Bronchial epithelial cell (primary cell): ENCODE data around the gene AKAP1. TPM values are rescaled to one million over a fixed set of nuclear protein-coding genes. Genes with fewer than 3 reads are reported as not detected.
A peak's percentile ranks its signal among the peaks of the same experiment; 100 is the strongest.

ENCODE experiments used
- DNase-seq: peaks from one replicate; pipeline ENCODE4 v3.0.0-alpha.2; 2010; ENCODE audit warnings: low read depth
- FAIRE-seq: peaks from 2 replicates; lab custom pipeline; 2011; peaks lifted over from hg19 to GRCh38; lab: Jason Lieb, UNC
- H3K27me3 ChIP-seq: 2 replicates; pipeline ENCODE4 v1.5.1; 2011; ENCODE audit warnings: low read length; ENCODE audit not compliant: control insufficient read depth, insufficient read depth
- H3K36me3 ChIP-seq: 2 replicates; pipeline ENCODE4 v1.5.1; 2011; ENCODE audit warnings: low read length; ENCODE audit not compliant: control insufficient read depth, insufficient read depth
- H3K4me3 ChIP-seq: 2 replicates; pipeline ENCODE4 v1.5.1; 2011; ENCODE audit warnings: mild to moderate bottlenecking, low read depth, low read length, control low read depth
- total RNA-seq: library from RNA; depleted of rRNA; stranded (reverse); fragments of >200 nt; gene quantifications from 2 replicates; pipeline ENCODE4 v1.2.1, GENCODE V29; 2014
- TF ChIP-seq, protein P1 (sequence below): IDR thresholded peaks from 2 replicates; pipeline ENCODE4 v1.5.1; 2011; ENCODE audit warnings: mild to moderate bottlenecking, moderate library complexity, low read length, control low read depth, inconsistent platforms; ENCODE audit not compliant: insufficient read depth, severe bottlenecking

The AKAP1 gene
- total RNA-seq, 1 donor from 2014 or later, result 30.0 TPM

GRCh38 chr17:57115377-57115776, 30.3 kb downstream of the AKAP1 start:
- TF ChIP-seq, protein P1, sequence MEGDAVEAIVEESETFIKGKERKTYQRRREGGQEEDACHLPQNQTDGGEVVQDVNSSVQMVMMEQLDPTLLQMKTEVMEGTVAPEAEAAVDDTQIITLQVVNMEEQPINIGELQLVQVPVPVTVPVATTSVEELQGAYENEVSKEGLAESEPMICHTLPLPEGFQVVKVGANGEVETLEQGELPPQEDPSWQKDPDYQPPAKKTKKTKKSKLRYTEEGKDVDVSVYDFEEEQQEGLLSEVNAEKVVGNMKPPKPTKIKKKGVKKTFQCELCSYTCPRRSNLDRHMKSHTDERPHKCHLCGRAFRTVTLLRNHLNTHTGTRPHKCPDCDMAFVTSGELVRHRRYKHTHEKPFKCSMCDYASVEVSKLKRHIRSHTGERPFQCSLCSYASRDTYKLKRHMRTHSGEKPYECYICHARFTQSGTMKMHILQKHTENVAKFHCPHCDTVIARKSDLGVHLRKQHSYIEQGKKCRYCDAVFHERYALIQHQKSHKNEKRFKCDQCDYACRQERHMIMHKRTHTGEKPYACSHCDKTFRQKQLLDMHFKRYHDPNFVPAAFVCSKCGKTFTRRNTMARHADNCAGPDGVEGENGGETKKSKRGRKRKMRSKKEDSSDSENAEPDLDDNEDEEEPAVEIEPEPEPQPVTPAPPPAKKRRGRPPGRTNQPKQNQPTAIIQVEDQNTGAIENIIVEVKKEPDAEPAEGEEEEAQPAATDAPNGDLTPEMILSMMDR, result no peak
- H3K36me3 ChIP-seq, result peaks cover 29% of the 10 kb centered on the region
- FAIRE-seq, result no peak
- H3K27me3 ChIP-seq, result no peaks in the 10 kb centered on the region
- H3K4me3 ChIP-seq, result no peak overlapping the region
- DNase-seq, result no peak

- Histone ChIP-seq H3K27me3 (no peaks in the 10 kb centered on the region), H3K36me3 (peaks cover 29% of the 10 kb centered on the region), H3K4me3 (no peak overlapping the region)
- DNase-seq (no peak), FAIRE-seq (no peak)
- TF ChIP-seq, protein P1, result no peak
Measured at GRCh38 chr17:57115916-57116315, 30.9 kb downstream of the AKAP1 start.

DNA sequence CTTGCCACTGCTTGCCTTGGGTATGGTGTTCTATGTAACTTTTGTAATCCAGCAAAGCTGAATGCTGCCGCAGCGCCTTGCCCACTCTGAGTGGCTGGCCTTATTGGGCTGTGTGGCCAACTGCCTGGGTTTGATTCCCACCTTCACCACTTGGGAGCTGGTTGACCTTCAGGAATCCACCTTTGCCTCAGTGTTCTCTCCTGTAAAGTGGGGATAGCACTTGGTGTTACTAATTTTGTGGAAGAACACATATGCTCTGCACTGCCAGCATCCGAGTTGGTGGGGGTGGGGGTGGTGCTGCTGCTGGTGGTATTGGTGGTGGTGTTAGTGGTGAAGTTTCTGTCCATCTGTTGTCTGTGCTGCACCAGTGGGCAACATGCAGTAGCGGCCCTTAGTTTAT, 32.8 kb downstream of the AKAP1 start:
- no peak for FAIRE-seq
- TF ChIP-seq, protein P1, result no peak
- peaks cover 29% of the 10 kb centered on the region for H3K36me3 ChIP-seq
- H3K27me3 ChIP-seq, result no peaks in the 10 kb centered on the region
- no peak overlapping the region for H3K4me3 ChIP-seq
- no peak for DNase-seq

- TF ChIP-seq, protein P1, result no peak
- H3K36me3 ChIP-seq, result peaks cover 17% of the 10 kb centered on the region
- DNase-seq (no peak), FAIRE-seq (no peak)
- no peaks in the 10 kb centered on the region for H3K27me3 ChIP-seq
- no peak overlapping the region for H3K4me3 ChIP-seq
Measured at GRCh38 chr17:57120814-57121213, 35.8 kb downstream of the AKAP1 start.

DNA sequence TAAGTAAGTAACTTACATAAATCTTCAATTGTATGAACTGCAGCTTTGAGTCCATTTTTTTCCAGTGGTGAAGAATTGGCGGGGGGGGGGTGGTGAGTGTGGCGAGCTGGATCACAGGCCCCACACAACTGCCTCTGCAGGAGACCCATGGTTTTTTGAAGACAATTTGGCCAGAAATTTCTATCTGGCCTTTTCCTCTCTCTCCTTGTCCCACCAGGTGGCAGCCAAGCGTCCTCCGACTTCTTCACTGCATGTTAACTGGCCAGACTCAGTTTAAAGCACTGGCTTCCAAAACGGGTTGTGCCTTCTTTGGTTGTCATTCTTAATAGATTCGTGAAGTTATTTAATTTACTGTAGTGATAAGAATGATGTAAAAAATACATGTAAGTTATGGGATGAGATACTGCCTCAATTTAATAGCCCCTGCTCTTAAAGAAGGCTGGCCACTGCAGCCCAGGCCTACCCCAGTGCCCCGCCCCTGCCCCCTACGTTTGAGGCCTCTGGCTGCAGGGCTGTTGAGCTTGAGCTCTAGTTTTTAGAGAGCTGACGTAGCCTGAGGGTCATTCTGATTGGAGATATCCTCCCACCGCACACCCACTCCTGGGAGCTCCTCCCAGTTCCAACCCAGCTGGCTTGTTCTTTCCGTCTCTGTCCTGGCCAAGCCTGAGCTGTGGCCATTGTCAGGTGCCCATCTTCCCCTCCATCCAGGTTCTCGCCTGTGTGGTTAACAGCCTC, 36.4 kb downstream of the AKAP1 start:
- peak; percentile 20 for DNase-seq
- Histone ChIP-seq H3K4me3 (no peak overlapping the region), H3K36me3 (peaks cover 11% of the 10 kb centered on the region), H3K27me3 (no peaks in the 10 kb centered on the region)
- TF ChIP-seq, protein P1, result peak; percentile 57
- FAIRE-seq, result no peak

- peaks cover 4% of the 10 kb centered on the region for H3K36me3 ChIP-seq
- TF ChIP-seq, protein P1, result no peak
- no peaks in the 10 kb centered on the region for H3K27me3 ChIP-seq
- no peak for FAIRE-seq
- H3K4me3 ChIP-seq, result no peak overlapping the region
- DNase-seq, result no peak
Measured at GRCh38 chr17:57124053-57124452, 39.0 kb downstream of the AKAP1 start.
